GM21390 (cell line): ENCODE results near the gene PHF20.
"Not testable (repeated sequence)": the region's sequence is repeated elsewhere in the genome, so short reads cannot be mapped to it uniquely, and the experiment has no call there.

ENCODE experiments used
- ATAC-seq: cut with Tn5 transposase; IDR thresholded peaks from one replicate; pipeline ENCODE4 v1.9.1; 2021; ENCODE audit not compliant: unreplicated experiment

The PHF20 gene

GRCh38 chr20:35967979-35968640 lies 196.3 kb downstream of the PHF20 start, which contains the start of gene CNBD2:
CNBD2 (plus strand) TSS chr20:35968590; CDS start chr20:35968763, 173 bp downstream.
- ATAC-seq: no peak

DNA sequence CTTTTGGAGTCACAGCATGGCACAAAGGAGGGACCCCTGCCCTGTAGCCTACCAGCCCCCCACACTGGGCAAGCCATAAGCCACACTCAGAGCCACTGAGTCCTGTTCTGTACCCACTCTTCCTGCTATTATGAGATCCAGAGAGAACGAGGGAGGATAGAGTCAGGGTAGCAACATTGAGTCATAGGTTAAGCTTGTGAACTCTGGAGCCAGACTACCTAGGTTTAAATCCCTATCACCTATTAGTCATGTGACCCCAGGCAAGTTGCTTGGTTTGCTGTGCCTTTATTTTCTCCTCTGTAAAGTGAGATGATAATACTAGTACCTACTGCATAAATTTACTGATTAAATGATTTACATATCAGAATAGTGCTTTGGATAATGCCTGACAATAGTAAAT lies 197.1 kb downstream of the PHF20 start:
- no peak for ATAC-seq

- ATAC-seq: no peak
These were observed 200.2 kb downstream of the PHF20 start for GRCh38 chr20:35971981-35972380.

DNA sequence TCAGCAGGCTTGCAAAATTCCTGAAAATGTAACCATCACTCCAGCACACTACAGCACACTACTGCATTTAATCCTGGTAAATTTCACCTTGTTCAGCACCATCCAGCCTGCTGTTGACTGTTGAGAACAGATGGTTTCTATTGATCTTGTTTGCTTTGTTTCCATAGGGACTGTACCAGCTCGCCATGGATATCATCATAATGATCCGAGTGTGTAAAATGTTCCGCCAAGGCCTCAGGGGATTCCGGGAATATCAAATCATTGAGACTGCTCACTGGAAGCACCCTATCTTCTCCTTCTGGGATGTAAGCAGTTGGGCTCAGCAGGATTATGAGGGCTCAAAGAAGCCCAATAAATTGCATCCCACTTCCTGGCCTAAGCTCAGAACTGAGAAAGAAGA lies 200.6 kb downstream of the PHF20 start:
- ATAC-seq: no peak

- ATAC-seq: no peak
These were observed 202.4 kb downstream of the PHF20 start for GRCh38 chr20:35974256-35974655.

DNA sequence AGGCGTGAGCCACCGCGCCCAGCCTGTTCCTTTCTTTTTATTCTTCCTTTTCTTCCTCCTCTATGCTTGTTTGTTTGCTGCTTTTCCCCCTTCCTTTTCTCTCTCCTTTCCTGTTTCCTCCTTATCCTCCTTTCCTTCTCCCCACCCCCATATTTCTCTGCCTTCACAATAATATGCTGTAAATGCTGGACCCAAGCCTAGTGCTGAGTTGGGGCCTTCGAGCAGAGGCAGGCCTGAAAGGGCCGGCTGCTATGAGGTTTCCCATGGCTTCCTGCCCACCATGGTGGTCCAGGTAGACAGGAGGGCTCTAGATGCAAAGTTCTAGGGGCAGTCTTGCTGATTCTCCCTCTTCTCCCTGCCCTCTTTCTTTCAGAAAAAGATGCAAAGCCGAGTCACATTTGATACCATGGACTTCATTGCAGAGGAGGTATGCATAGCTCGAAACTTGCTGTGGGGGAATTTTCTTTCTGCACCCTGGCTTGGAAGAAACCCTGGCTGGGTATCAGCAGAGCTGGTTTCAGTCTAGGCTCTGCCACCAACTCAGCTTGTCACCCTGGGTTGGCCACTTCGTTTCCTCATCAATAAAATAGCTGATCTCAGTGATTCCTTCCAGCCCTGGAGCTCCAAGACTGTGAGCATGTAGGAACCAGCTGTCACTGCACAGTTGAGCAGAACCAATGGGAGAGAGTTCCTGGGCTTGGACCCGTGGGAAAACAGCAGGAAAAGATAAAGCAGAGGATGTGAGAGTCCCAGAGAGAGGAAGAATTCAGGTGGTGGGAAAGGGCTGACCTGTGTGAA lies 204.0 kb downstream of the PHF20 start:
- no peak for ATAC-seq

- ATAC-seq: no peak
These were observed 206.3 kb downstream of the PHF20 start for GRCh38 chr20:35978041-35978513.

DNA sequence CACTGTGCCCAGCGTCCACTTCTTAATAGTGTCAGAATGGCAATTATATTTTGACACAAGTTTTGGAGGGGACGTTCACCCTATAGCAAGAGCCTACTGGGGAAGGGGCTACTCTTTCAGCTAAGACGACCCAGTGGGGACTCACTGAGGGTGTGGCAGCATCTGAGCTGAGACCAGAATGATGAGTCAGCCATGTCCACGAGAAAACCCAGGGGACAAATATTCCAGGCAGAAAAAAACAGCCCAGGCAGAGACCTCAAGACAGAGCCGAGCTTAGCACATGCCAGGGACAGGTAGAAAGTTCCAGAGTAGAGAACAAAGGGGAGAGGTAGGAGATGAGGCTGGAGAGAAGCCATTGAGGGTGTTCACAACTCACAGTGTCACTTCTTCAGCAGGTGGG lies 207.7 kb downstream of the PHF20 start:
- ATAC-seq: no peak

- no peak for ATAC-seq
These were observed 210.2 kb downstream of the PHF20 start for GRCh38 chr20:35981969-35982368.

- no peak for ATAC-seq
These were observed 212.6 kb downstream of the PHF20 start for GRCh38 chr20:35984382-35984781.

DNA sequence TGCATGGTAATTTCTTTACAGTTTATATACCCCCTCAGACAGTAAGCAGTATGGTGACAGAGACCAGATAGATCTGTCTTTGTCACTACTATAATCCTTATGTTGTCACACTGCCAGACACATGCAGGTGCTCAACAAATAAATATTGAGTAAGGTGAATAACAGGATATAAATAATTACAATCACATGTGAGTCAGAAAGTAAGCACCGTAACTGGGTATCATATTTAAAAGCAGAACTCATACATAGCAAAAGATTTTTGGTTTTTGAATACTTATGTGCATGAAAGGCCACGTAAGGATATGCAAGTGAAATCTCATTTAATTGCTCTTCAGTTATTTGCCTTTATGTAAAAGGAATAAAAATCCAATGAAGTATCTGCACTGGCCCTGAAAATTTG lies 214.0 kb downstream of the PHF20 start:
- ATAC-seq: no peak

DNA sequence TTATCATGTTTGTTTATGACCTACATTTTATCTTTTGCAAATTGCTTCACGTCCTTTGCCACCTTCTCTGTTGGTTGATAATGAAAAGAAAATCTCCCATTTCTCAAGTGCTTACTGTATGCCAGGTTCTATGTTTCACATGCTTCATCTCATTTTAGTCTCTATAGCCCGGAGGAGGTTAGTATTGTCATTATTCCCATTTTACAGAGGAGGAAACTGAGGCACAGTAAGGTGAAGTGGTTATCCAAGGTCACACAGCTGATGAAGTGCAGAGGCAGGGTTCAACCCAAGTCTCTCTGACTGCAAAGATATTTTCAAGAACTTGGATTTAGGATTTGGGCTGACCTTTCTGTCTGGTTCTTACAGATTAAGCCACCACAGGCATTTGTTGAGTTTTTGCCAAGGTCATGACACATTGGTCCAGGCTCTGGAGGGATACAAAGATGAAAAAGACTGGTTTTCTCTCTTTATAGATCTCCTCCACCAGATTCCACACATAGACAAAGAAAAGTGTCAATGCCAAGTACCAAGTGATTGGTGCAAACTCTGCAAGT lies 217.2 kb downstream of the PHF20 start:
- ATAC-seq: no peak

- no peak for ATAC-seq
These were observed 219.4 kb downstream of the PHF20 start for GRCh38 chr20:35991142-35991771.

DNA sequence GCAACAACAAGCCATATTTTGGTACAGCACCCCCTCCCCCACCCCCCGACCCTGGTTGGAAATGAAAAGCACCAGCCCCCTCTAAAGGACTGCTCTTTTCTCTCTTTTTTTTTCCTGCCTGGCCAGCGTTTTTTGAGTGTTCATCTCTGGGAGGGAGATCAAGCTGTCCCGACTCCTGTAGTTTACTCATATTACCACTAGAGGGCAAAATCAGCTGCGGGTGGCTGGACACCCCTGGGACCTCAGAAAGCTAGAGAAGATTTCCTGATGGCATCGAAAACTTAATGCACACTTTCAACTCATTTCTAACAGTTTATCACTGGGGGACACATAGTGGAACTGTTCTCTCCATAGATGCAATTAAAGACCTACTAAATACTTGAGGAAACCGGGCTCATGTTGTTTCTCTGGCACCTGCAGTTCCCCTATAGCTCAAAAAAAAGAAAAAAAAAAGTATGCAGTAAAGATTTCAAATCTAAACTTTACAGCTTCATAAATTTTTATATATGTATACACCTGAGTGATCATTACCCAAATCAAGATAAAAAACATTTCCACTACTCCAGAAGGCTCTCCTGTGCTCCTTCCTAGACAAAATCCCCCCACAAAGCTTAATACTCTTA lies 221.0 kb downstream of the PHF20 start:
- no peak for ATAC-seq

GRCh38 chr20:35994994-35995453 lies 223.2 kb downstream of the PHF20 start:
- no peak for ATAC-seq

GRCh38 chr20:35996492-35996891 lies 224.7 kb downstream of the PHF20 start:
- not testable (repeated sequence) for ATAC-seq
